ENCODE data around the gene FER. TPM values are rescaled to one million over a fixed set of nuclear protein-coding genes. Genes with fewer than 3 reads are reported as not detected.
"Not testable (repeated sequence)": the region's sequence is repeated elsewhere in the genome, so short reads cannot be mapped to it uniquely, and the experiment has no call there.

Gene FER
- total RNA-seq, 4 donors from 2014 or later = 16.1 to 25.7 (median 19.1) TPM

DNA sequence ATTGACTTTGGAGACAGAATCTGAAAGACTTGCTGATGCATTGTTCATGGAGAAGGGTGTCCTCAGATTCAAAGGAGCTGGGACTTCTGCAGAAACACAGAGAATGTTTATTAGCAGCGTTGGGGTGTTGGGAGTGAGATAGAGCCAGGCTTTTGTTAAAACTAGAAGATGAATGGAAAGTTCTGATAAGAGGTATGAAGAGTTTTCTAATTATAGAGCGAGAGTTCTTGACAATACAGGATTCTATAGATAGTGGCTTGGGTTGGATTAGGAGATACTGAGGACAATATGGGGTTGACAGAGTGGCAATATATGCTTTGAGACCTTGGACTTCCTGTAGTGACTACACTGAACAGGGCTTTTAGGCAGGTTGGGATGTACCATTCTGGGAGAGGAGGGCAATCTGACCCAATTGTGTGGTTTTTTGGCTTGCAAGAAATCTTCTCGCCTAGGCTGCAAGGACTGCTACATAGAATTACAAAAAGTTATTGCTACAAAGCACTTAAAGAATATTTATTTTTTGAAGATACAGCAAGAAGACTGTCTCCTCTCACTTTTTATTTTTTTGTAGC, 83.1 kb downstream of the FER start:
- no peak for TF ChIP-seq POLR2A (IDR thresholded peaks at IDR 0.05)
- TF ChIP-seq, protein P1, sequence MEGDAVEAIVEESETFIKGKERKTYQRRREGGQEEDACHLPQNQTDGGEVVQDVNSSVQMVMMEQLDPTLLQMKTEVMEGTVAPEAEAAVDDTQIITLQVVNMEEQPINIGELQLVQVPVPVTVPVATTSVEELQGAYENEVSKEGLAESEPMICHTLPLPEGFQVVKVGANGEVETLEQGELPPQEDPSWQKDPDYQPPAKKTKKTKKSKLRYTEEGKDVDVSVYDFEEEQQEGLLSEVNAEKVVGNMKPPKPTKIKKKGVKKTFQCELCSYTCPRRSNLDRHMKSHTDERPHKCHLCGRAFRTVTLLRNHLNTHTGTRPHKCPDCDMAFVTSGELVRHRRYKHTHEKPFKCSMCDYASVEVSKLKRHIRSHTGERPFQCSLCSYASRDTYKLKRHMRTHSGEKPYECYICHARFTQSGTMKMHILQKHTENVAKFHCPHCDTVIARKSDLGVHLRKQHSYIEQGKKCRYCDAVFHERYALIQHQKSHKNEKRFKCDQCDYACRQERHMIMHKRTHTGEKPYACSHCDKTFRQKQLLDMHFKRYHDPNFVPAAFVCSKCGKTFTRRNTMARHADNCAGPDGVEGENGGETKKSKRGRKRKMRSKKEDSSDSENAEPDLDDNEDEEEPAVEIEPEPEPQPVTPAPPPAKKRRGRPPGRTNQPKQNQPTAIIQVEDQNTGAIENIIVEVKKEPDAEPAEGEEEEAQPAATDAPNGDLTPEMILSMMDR (IDR thresholded peaks at IDR 0.05) = no peak
- 92 to 93% methylated on average over 3 of the region's 3 CpGs for WGBS, 2 donors
- no peak for DNase-seq (ENCODE audit: low spot score in 2 of 2)
- intact Hi-C loops (cut with DNase I; ENCODE audit: low total_unique reads) = no loop called here
- H3K4me3 ChIP-seq (ENCODE audit: low read depth, poor library complexity, severe bottlenecking) = no peak overlapping the region

DNA sequence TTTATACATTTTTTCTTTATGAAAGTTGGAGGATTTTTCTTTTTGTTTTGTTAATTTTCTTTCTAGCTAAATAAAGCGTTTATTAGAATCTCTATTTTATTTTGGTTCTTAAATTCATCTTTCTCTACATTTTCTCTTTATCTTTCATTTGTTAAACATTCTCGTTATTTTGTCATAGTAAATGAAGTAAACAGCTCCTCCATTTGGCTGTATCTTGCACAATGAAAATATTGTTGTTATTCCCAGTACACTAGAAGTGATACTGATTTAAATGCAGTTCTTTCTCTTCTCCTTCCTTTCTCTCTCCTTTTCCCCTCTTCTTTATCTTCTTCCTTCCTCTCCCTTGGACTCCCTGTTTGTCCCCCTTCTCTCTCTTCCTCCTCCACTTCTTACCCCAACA, 88.8 kb downstream of the FER start:
- no peak for DNase-seq (ENCODE audit: low spot score in 2 of 2)
- H3K4me3 ChIP-seq (ENCODE audit: low read depth, poor library complexity, severe bottlenecking) = no peak overlapping the region
- intact Hi-C loops (cut with DNase I; ENCODE audit: low total_unique reads) = no loop called here
- WGBS, 2 donors = 96 to 97% methylated on average over 2 of the region's 2 CpGs
- TF ChIP-seq, protein P1 (IDR thresholded peaks at IDR 0.05) = no peak
- no peak for TF ChIP-seq POLR2A (IDR thresholded peaks at IDR 0.05)

DNA sequence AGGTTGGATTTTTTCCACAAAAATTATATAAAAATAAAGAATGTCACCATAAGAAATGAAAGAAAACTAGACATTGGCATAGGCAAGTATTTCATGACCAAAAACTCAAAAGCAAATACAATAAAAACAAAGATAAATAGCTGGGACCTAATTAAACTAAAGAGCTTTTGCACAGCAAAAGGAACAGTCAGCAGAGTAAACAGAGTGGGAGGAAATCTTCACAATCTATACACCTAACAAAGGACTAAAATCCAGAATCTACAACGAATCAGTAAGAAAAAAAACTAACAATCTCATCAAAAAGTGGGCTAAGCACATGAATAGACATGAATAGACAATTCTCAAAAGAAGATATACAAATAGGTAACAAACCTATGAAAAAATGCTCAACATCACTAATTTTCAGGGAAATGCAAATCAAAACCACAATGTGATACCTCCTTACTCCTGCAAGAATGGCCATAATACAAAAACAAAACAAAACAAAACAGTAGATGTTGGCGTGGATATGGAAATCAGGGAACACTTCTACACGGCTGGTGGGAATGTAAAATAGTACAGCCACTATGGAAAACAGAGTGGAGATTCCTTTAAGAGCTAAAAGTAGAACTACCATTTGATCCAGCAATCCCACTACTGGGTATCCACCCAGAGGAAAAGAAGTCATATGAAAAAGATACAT, 94.7 kb downstream of the FER start:
- H3K4me3 ChIP-seq (ENCODE audit: low read depth, poor library complexity, severe bottlenecking); DNase-seq (ENCODE audit: low spot score in 2 of 2); intact Hi-C loops (cut with DNase I; ENCODE audit: low total_unique reads): not testable (repeated sequence)
- WGBS, 2 donors = 85 to 91% methylated on average over 3 of the region's 3 CpGs

DNA sequence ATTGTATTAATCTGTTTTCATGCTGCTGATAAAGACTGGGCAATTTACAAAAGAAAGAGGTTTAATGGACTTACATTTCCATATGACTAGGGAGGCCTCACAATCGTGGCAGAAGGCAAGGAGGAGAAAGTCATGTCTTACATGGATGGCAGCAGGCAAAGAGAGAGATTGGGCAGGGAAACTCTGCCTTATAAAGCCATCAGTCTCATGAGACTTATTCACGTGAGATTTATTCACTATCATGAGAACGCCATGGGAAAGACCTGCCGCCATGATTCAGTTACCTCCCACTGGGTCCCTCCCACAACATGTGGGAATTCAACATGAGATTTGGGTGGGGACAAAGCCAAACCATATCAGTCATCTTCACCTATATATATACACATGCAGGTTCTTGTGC, 103.4 kb downstream of the FER start:
- DNase-seq (ENCODE audit: low spot score in 2 of 2); intact Hi-C loops (cut with DNase I; ENCODE audit: low total_unique reads): not testable (repeated sequence)
- WGBS, 2 donors = 92 to 95% methylated on average over 4 of the region's 4 CpGs

DNA sequence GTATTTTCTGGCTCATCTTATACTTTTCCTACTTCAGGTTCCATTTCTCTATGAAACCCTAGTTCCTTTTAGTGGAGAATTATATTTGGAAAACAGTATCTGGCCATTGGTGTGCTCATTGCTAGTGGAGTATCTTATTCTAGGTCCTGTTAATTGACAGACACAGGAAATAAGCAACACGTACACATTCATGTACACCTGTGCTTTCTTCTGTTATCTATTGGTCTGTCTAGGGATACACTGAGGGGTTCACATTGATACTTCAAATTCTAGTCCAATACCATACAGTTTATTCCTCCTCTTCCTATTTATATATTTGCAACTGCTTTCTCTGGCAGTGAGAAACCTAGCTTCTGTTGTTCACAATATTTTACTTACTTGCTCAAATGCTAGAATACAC, 110.2 kb downstream of the FER start:
- TF ChIP-seq, protein P1 (IDR thresholded peaks at IDR 0.05) = no peak
- no peak for TF ChIP-seq POLR2A (IDR thresholded peaks at IDR 0.05)
- 86 to 88% methylated on average over 1 of the region's 1 CpG for WGBS, 2 donors
- intact Hi-C loops (cut with DNase I; ENCODE audit: low total_unique reads) = no loop called here
- DNase-seq (ENCODE audit: low spot score in 2 of 2) = no peak
- no peak overlapping the region for H3K4me3 ChIP-seq (ENCODE audit: low read depth, poor library complexity, severe bottlenecking)

More for the DNA sequence above, 103.4 kb downstream of the FER start:
- H3K4me3 ChIP-seq (ENCODE audit: low read depth, poor library complexity, severe bottlenecking) = not testable (repeated sequence)

DNA sequence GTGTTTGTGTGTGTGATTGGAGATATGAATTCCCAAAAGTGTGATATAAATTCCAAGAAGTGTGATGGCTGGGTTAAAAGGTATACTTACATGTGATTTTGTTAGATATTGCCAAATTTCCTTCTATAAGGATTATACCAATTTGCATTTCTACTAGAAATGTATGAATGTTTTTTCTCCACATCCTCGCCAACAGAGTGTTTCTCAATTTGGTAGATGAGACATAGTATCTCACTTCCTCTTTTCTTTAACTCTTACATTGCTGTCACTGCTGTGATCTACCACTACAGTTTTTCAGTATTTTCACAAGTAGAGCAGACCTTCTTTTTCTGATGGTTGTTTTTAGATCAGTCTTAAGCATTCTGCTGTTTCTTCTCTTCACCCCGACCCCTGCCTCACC, 111.3 kb downstream of the FER start:
- H3K4me3 ChIP-seq (ENCODE audit: low read depth, poor library complexity, severe bottlenecking) = no peak overlapping the region
- 59 to 60% methylated on average over 2 of the region's 2 CpGs for WGBS, 2 donors
- no peak for DNase-seq (ENCODE audit: low spot score in 2 of 2)
- intact Hi-C loops (cut with DNase I; ENCODE audit: low total_unique reads) = no loop called here
- TF ChIP-seq, protein P1 (IDR thresholded peaks at IDR 0.05) = no peak
- TF ChIP-seq POLR2A (IDR thresholded peaks at IDR 0.05) = no peak

DNA sequence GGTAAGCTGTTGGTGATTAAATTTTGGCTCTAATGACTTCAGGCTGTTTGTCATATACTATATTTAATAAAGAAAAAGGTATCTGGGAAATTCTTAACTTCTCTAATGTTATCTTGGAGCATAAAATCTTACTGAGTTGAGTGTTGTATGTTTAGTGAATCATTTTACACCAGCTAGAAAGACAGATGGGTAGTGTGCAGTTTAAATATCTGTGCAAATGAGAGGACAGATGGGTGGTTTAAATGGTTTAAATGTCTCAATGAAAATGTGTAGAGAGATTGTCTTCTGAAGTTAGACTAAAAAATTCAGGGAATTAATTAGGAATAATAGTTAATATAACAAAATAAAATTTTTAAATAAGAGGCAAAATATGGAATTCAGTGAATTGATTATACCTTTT, 114.5 kb downstream of the FER start:
- DNase-seq (ENCODE audit: low spot score in 2 of 2) = no peak
- intact Hi-C loops (cut with DNase I; ENCODE audit: low total_unique reads) = no loop called here
- H3K4me3 ChIP-seq (ENCODE audit: low read depth, poor library complexity, severe bottlenecking) = no peak overlapping the region
- TF ChIP-seq, protein P1 (IDR thresholded peaks at IDR 0.05) = no peak
- TF ChIP-seq POLR2A (IDR thresholded peaks at IDR 0.05) = no peak

DNA sequence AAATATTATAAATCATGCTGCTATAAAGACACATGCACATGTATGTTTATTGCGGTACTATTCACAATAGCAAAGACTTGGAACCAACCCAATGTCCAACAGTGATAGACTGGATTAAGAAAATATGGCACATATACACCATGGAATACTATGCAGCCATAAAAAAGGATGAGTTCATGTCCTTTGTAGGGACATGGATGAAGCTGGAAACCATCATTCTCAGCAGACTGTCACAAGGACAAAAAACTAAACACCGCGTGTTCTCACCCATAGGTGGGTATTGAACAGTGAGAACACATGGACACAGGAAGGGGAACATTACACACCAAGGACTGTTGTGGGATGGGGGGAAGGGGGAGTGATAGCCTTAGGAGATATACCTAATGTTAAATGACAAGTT, 118.4 kb downstream of the FER start:
- H3K4me3 ChIP-seq (ENCODE audit: low read depth, poor library complexity, severe bottlenecking); intact Hi-C loops (cut with DNase I; ENCODE audit: low total_unique reads); DNase-seq (ENCODE audit: low spot score in 2 of 2): not testable (repeated sequence)
- 94 to 96% methylated on average over 3 of the region's 3 CpGs for WGBS, 2 donors
